HG03521 (cell line): Measurements from ENCODE around the gene ZNF451.

Experiments used
- ATAC-seq: cut with Tn5 transposase; IDR thresholded peaks from one replicate; pipeline ENCODE4 v1.9.1; 2021; ENCODE audit warnings: mild to moderate bottlenecking, moderate library complexity; ENCODE audit not compliant: unreplicated experiment

Gene ZNF451

GRCh38 chr6:57198926-57199636 is 109.1 kb downstream of the ZNF451 start:
- no peak for ATAC-seq

DNA sequence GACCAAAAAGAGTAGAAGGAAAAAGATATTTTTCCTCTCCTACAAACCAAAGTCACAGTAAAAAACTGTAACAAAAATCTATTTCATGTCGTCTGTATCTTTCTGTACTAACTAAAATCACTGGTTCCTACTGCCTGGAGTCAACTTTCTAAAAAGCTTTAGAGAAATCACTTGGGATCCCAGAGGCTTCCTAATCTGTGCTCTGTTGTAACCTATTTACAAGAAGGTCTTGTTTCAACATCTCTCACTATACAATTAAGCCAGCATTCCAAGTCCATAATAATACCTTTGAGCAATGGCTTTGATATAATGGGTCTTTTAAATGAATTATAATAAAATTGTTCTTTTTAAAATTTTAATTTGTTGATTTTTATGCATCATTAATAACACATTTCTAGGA is 111.7 kb downstream of the ZNF451 start:
- ATAC-seq, result no peak

- no peak for ATAC-seq
These were observed 115.8 kb downstream of the ZNF451 start for GRCh38 chr6:57205550-57206328.

DNA sequence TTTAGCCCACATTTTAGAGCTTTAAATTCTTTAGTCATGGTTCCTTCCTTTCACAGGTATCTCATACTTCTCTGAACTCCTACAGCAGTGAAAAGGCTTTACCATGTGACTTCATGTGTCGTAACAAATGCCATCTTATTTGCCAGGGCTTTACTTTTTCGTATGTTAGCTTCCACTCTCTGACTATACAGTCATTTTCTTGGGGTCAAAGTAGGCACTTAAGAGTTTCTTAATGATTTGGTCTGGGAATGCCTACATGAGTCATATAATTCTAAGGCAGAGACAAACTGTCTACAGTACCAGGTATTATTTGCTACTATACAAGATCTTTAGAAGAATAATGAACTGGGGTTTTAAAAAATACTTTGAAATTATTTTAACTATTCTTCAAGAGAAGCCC is 117.2 kb downstream of the ZNF451 start:
- no peak for ATAC-seq

DNA sequence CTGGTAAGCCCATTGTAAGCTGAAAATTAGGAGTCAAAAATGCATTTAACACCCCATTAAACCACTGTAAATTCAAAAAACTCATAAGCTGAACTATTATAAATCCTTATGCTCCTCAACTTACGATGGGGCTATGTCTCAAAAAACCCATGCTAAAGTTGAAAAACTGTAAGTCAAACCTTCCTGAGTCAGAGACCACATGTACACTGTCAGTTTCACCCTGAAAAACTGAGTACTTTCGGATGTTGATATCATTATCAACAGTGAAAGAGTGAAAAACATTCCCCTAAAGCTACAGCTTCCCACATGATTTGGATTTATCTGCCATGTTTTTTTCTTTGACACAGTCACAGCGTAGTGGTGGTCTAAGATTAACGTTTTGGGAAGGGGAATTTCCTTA is 117.9 kb downstream of the ZNF451 start:
- no peak for ATAC-seq

- ATAC-seq, result no peak
These were observed 119.0 kb downstream of the ZNF451 start for GRCh38 chr6:57209030-57209429.

DNA sequence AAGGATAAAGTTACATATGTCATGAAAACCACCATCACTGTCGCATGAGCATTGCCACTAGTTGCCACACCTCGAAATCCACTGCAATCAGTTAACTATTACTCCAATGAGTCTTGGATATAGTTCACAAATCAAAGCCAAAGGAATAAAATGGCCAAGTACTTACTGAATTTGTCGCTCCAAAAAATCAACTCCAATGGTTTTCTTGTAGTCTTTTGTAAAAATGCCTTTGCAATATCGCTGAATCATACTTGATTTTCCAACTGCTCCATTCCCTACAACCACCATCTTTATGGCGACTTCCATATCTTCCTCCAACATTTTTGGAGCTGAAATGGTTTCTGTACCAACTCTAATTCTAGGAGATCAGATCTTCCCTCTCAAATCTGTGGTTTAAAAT is 120.1 kb downstream of the ZNF451 start:
- ATAC-seq, result no peak

GRCh38 chr6:57215260-57215659 is 125.3 kb downstream of the ZNF451 start:
- ATAC-seq, result no peak

DNA sequence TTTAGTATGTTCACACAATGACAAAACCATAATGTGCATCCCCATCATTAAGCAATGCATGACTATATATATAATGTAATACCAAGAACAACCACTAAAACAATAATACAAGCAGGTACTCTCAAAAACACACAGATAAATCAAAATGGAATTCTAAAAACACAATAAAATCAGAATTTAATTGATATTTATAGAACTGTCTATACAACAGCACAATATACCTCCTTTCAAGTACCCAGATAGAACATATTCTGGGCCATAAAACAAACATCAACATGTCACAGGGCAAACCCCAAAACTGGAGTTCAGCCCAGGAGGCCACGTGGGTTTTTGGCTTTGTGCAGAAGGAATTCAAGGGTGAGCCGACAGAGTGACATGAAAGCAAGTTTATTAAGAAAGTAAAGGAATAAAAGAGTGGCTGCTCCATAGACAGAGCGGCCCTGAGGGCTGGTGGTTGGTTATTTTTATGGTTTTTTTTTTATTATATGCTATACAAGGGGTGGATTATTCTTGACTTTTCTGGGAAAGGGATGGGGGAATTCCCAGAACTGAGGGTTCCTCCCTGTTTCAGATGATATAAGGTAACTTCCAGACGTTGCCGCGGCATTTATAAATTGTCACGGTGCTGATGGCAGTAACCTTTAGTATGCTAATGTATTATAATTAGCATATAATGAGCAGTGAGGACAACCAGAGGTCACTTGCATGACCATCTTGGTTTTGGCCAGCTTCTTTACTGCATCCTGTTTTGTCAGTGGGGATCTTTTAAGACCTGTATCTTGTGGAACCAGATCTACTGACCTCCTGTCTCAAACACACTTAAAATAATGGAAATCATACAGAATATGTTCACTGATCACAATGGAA is 126.5 kb downstream of the ZNF451 start:
- no peak for ATAC-seq

- no peak for ATAC-seq
These were observed 127.3 kb downstream of the ZNF451 start for GRCh38 chr6:57217270-57217669.
